ENCODE measurements around the gene AMER3.

AMER3 gene

GRCh38 chr2:130756053-130756873 lies 923 bp downstream of the AMER3 start:
- DNase-seq: no peak

GRCh38 chr2:130756874-130757668 lies 1.7 kb downstream of the AMER3 start:
- DNase-seq: no peak

GRCh38 chr2:130759906-130760753 lies 4.8 kb downstream of the AMER3 start:
- peak; percentile 24 for DNase-seq

GRCh38 chr2:130760754-130761751 lies 5.7 kb downstream of the AMER3 start:
- no peak for DNase-seq

GRCh38 chr2:130762031-130762909 lies 6.9 kb downstream of the AMER3 start:
- DNase-seq: no peak

GRCh38 chr2:130762910-130763385 lies 7.6 kb downstream of the AMER3 start:
- no peak for DNase-seq

- no peak for DNase-seq
These were observed 8.1 kb downstream of the AMER3 start for GRCh38 chr2:130763405-130763804.

GRCh38 chr2:130764035-130764820 lies 8.9 kb downstream of the AMER3 start:
- DNase-seq: no peak

- no peak for DNase-seq
These were observed 9.4 kb downstream of the AMER3 start for GRCh38 chr2:130764821-130765115.

- DNase-seq: no peak
These were observed 10.1 kb downstream of the AMER3 start for GRCh38 chr2:130765464-130765863.

GRCh38 chr2:130766037-130766436 lies 10.7 kb downstream of the AMER3 start:
- DNase-seq: no peak

- DNase-seq: no peak
These were observed 11.5 kb downstream of the AMER3 start for GRCh38 chr2:130766711-130767407.

GRCh38 chr2:130767408-130767775 lies 12.1 kb downstream of the AMER3 start:
- DNase-seq: no peak

GRCh38 chr2:130768191-130768855 lies 13.0 kb downstream of the AMER3 start:
- DNase-seq: no peak

GRCh38 chr2:130769343-130769907 lies 14.1 kb downstream of the AMER3 start:
- no peak for DNase-seq

- peak; percentile 17 for DNase-seq
These were observed 21.2 kb downstream of the AMER3 start for GRCh38 chr2:130776550-130776949.

- DNase-seq: no peak
These were observed 23.4 kb downstream of the AMER3 start for GRCh38 chr2:130778781-130779180.

- no peak for DNase-seq
These were observed 30.2 kb downstream of the AMER3 start for GRCh38 chr2:130785466-130786055.

Data from NCI-H2107 (cell line).